HuH-7.5 (cell line): ENCODE data around the gene SEPHS1.

ENCODE experiments used
- DNase-seq: peaks from one replicate; pipeline ENCODE4 v3.0.0; 2011; ENCODE audit warnings: low spot score

Gene SEPHS1

GRCh38 chr10:13328126-13328525 is 20.0 kb downstream of the SEPHS1 start:
- DNase-seq, result no peak

DNA sequence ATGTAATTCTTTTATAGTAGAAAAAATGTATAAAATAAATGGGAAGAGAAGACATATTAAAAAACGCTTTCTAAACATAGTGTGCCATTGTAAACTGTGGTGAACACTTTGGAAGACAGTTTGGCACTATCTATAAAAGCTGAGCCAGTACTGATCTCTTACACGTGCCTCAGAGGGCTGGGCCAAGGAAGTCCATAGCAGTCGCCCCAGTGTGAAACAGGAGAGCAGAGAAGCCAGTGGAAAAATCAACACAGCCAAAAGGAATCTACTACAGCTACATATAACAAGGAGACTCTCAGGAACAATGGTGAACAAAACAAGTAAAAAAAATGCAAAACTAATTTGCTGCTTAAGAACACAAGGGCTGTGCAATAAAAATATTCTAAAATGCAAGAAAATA is 20.6 kb downstream of the SEPHS1 start:
- DNase-seq, result no peak

GRCh38 chr10:13322615-13323148 is 25.4 kb downstream of the SEPHS1 start:
- DNase-seq, result no peak

DNA sequence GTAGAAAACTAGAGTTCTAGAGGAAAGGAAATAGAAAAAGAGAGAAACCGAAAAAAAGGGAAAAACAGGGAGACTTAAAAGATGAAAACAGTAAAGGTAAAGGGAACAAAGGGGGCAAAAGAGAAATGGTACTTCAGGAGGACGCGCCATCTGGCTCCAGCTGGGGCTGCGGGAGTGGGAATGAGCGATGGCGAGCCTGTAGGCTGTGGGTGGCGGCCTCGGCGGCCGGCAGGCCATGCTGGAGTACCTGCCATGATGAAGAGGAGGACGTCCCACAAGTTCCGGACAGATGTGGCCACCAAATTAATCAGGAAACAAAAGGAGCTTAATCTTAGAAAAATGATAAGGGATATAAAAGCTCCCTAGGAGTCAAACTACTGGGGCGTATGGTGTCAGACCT is 26.5 kb downstream of the SEPHS1 start:
- DNase-seq, result no peak

DNA sequence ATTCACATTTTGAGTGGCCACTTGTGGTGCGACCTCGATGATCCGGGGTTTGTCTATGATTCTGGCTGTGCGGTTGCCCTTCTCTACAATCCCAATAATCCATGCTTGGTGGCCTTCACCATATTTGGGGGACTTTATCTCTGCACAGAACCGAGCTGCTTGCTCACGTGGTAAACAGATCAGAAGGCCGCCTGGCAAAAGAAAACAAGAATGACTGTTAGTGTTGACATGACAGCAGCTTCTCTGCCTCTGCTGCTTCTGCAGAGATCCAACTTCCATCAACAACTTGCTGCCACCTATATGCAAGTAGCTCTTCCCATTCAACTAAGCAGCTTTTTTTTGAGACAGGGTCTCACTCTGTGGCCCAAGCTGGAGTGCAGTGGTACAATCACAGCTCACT is 28.9 kb downstream of the SEPHS1 start:
- no peak for DNase-seq

DNA sequence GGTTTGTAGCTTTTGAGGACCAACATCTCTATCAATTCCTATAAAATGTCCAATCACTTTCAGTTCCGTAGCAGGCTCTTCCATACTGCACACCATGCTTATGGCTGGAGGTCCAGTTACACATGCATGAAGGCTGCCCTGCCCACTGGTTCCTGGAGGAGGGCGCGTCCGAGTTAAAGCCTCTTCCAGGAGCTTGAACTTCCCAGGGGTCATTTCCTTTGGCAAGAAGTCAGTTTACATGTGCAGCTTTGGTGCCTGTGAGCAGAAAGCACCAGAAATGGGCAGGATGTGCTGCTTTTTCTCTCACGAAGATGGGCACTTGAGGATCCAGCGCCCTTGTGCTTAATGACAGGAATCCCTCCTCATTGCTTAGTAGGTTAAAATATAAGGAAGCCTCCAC is 30.6 kb downstream of the SEPHS1 start:
- no peak for DNase-seq

DNA sequence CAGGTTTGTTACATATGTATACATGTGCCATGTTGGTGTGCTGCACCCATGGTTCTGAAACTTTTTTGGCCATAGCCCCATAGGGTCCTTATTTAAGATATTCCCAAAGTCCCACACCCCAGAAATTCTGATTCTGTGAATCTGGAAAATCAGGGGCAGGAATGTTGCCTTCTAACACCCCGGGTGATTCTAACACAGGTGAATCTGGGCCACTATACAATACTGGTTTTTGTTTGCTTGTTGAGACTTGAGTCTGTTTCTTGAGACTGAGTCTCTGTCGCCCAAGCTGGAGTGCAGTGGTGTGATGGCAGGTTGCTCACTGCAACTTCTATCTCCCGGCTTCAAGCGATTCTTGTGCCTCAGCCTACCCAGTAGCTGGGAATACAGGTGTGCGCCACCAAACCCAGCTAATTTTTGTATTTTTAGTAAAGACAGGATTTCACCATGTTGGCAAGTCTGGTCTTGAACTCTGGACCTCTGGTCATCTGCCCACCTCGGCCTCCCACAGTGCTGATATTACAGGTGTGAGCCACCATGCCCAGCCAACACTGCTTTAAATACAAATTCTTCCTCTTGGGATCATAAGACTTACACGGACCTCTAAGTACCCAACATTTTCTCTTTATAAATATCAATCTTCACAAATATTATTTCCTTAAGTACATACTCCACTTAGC is 31.3 kb downstream of the SEPHS1 start:
- DNase-seq, result no peak

GRCh38 chr10:13315361-13315760 is 32.7 kb downstream of the SEPHS1 start:
- DNase-seq, result no peak

DNA sequence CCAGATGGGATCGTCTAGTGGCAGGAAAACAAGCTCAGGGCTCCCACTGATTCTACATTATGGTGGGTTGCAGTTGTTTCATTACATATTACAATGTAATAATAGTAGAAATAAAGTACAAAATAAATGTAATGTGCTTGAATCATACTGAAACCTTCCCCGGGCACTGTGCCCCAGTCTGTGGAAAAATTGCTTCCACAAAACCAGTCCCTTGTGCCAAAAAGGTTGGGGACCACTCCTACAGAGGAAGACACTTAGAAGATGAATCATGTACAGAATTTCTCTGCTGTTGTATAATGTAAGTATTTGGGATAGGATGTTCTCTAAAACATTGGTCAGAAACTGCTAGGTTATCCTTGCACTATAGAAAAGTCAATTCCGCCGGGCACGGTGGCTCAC is 36.9 kb downstream of the SEPHS1 start:
- DNase-seq, result no peak

DNA sequence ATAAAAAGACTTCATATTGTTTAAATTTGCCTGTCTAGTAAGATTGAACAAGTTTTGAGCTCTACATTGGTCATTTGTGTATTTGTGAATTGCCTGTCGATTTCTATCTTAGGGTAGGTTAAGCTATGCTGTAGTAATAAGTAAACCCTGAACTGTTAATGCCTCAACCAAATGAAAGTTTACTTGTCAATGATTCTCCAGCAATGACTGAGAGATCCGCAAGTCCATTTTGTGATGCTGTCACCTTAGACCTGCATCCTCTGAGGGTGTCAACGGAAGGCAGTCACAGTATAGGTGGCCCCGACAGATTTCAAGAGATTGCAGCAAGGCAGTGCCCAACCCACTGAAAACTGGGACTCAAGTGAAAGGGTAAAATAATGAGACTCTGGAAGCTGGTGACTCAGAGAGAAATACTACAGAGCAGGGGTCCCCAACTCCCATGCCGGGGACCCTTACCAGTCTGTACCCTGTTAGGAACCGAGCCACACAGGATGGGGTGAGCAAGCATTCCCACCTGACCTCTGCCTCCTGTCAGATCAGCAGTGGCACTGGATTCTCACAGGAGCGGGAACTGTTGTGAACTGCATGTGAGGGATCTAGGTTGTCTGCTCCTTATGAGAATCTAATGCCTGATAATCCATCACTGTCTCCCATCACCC is 37.4 kb downstream of the SEPHS1 start:
- DNase-seq, result no peak

DNA sequence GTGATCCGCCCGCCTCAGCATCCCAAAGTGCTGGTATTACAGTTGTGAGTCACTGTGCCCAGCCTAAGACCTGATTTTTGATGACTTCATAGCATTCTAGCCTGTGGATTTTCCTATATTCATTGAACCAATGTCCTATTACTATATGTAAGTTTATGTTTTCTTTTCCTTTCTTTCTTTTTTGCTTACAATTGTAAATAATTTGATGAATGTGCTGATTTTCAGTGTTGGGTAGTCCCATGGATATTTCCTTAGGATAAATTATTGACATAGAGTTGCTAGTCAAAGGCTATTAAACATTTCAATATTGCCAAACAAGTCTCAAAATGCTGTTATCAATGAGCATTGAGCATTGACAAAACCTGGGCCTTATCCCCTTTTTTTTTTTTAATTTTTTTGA is 38.3 kb downstream of the SEPHS1 start:
- DNase-seq, result no peak

DNA sequence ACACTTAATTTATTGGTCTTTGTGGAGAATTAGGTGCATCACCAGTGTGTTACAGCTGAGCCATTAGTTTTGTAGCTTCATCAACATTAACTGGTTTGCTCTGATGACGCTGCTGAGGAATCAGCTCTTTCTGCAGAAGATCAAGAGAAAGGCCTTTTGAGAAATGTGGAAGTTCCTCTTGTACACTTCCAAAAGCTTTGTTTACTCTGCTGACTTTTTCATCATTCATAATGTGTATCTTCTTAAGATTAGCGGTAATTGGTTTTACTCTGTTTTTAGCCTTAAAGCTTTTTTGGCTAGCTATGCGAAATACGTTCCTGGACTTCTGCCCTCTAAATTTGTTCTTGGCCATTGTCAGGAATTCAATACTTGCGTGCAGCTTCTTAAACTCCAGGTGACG is 40.0 kb downstream of the SEPHS1 start:
- no peak for DNase-seq

DNA sequence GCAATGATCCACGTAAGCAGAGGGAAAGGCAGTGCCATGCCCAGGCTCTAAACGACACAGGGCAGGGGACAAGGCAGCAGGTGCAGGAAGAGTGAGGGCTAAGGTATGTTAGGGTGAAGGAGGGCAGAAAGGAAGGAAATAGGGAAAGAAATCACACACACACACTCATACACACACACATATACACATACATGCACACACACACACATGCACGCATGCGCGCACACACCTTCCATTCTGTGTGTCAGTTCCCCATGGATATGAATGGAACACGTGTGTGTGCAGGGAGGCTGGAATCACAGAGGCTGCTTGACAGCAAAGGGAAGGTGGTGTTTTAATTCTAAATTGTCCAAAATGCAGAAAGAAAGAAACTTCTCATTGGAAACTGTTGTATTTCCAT is 42.0 kb downstream of the SEPHS1 start:
- no peak for DNase-seq

GRCh38 chr10:13302821-13303555 is 45.1 kb downstream of the SEPHS1 start:
- DNase-seq, result no peak

DNA sequence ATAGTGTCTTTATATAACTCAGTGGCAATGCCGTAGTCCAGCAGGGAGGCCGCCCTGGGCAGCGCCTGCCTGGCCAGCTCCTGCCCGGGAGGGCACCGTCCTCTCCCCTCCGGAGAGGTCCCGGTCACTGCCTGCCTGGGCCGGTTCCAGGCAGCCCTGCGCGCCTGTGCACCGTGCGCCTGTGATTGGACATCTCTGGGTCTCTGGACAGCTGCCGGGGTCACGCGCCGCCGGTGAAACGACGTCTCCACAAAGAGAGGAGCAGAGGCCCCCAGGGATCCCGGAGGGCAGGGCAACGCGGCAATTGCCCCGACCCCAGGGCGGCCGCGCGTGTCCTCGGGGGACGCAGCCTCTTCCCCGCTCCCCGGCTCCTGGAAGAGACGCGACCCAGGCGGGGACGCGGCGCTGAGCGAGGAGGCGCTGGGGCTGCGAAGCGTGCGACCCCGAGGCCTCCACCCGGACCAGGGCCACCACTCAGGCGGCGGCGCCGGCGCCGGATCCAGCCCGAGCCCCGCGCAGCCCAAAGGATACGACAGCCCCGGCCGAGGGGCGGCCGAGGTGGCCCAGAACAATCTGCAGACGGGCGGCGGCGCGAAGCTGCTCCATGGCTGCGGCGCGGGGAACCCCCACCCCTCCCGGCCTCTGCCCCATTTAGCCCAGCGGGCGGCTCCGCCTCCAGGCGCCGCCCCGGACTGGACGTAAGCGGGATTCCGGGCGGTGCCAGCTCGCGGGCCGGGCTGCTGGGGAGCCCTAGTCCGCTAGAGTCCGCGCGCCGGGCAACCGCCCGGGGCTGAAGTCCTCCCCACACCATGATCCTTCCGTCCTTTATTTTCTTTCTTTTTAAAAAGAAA is 48.4 kb downstream of the SEPHS1 start, which contains the start of gene PHYH:
Gene PHYH, minus strand, starts transcription at position 628 of the 851 bp plus-strand sequence. Its CDS starts 22 bp downstream, at position 606.
- DNase-seq, result peak; percentile 80

DNA sequence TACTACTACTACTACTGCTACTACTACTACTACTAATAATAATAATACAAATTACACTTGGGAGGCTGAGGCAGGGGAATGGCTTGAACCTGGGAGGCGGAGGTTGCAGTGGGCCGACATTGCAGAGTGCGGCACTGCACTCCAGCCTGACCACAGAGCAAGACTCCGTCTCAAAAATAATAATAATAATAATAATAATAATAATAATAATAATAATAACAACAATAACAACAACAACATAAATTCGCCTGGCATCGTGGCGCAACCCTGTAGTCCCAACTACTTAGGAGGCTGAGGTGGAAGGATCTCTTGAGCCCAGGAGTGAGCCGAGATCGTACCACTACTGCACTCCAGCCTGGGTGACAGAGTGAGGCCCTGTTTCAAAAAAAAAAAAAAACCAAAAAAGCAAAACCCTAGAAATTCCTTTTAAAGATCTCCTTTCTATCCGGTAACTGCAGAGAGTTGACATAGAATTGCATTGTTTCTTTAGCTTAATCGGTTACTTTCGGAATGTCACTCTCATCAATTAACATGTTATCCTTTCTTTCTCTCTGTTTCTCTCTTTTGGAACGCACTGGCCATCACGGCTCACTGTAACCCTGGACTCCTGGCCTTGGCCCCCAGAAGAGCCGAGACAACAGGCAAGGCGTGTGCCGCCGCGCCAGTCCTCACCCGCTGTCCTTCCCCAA is 49.2 kb downstream of the SEPHS1 start:
- DNase-seq, result no peak

- no peak for DNase-seq
Measured at GRCh38 chr10:13296476-13296875, 51.6 kb downstream of the SEPHS1 start.

DNA sequence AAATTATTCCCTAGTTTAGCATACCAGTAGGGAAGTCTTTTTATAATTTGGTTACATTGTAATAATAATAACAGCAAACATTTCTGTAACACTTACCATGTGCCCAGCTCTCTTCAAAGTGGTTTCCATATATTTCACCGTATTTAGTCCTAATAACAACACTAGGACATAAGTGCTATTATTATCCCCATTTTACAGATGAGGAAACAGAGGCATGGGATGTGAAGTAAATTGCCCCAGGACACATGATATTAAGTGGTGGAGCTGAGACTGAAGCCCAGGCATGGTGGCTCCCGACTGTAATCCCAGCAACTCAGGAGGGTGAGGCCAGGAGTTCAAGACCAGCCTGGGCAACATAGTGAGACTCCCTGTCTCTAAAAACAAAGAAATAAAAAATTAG is 53.3 kb downstream of the SEPHS1 start:
- DNase-seq, result no peak

DNA sequence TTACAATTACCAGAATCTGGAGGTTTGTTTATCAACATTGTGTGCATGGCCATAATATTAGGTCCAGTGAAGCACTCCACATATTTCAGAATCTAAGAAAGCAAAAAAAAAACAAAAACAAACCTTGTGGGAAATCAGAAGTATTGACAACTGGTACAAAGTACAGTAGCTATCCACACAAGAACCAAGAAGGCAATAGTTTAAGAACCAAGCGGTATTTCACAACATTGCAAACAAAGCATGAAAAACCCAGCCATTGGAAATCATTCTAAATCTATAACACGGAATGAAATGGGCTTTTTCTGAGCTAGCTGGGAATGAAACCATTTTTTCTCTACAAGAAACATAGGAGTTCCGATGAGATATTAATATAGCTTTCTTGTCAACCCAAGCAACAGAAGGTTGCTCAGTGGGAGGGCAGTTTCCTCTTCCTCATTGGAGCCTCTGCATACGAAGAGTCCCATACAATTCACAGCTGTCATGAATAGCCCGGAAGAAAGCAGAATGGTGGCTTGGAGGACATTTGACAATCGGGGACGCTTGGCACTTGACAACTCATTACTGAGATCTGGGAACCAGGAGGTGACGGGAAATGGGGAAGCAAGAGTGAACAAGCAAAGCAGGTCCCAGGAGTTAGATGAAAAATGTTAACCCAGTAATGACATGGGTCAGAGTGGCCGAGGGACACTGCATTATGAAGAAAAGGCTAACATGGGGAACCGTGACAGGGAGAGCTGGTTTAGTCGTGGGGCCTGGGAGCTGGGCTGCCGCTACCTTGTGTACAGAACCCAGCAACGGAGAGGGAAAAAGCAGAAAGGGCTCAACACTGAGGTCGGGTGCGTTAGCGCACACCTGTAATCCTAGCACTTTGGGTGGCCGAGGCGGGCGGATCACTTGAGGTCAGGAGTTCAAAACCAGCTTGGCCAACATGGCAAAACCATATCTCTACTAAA is 56.0 kb downstream of the SEPHS1 start:
- DNase-seq, result no peak

- DNase-seq, result no peak
Measured at GRCh38 chr10:13291061-13291460, 57.0 kb downstream of the SEPHS1 start.
